Gastrocnemius medialis (tissue), 4 donors: ENCODE results near the gene JAKMIP1. TPM values are rescaled to one million over a fixed set of nuclear protein-coding genes. Genes with fewer than 3 reads are reported as not detected.

Source experiments
- ATAC-seq, 2 donors: fragments of 150-250 bp; one replicate each; pipeline ENCODE4 v1.9.1; 2016
- DNase-seq, 2 donors: peaks; one replicate each; pipeline ENCODE4 v3.0.0-alpha.2; 2019
- H3K27ac ChIP-seq, 4 donors: fragments of 200-600 bp; sonication (generic); 1 replicate in 1 of 4; 2 replicates in 3 of 4; pipeline ENCODE4 v1.5.1; 2016 to 2018; ENCODE audit warnings: mild to moderate bottlenecking in 2 of 4, moderate library complexity in 1 of 4
- H3K27me3 ChIP-seq, 3 donors: fragments of 200-600 bp; sonication (generic) in 2 of 3; 1 replicate in 1 of 3; 2 replicates in 2 of 3; pipeline versions ENCODE4 v1.5.1 to v1.6.0; 2016 to 2019; ENCODE audit warnings: mild to moderate bottlenecking in 1 of 3, moderate library complexity in 1 of 3
- H3K36me3 ChIP-seq, 2 donors: fragments of 200-600 bp; sonication (generic) in 1 of 2; one replicate each; pipeline ENCODE4 v1.5.1; 2017 to 2018
- H3K4me1 ChIP-seq, 2 donors: fragments of 200-600 bp; sonication (generic) in 1 of 2; one replicate each; pipeline ENCODE4 v1.5.1; 2016 to 2017; ENCODE audit warnings: mild to moderate bottlenecking in 2 of 2
- H3K4me3 ChIP-seq, 4 donors: fragments of 200-600 bp; sonication (generic) in 3 of 4; 1 replicate in 1 of 4; 2 replicates in 3 of 4; pipeline ENCODE4 v1.5.1; 2016 to 2019; ENCODE audit warnings: mild to moderate bottlenecking in 2 of 4
- H3K9me3 ChIP-seq, 3 donors: fragments of 200-600 bp; sonication (generic) in 2 of 3; 1 replicate in 1 of 3; 2 replicates in 2 of 3; pipeline ENCODE4 v1.5.1; 2016 to 2019
- CTCF ChIP-seq, 5 experiments: fragments of 450-650 bp in 3 of 5; fragments of 200-600 bp in 2 of 5; sonication (generic) in 2 of 5; IDR thresholded peaks in 4 of 5; conservative IDR thresholded peaks in 1 of 5; 1 replicate in 4 of 5; 2 replicates in 1 of 5; pipeline ENCODE4 v1.5.1; 2016 to 2019; ENCODE audit warnings: antibody characterized with exemption in 5 of 5, mild to moderate bottlenecking in 3 of 5, moderate library complexity in 3 of 5
- POLR2A ChIP-seq, 2 donors: fragments of 450-650 bp; IDR thresholded peaks; one replicate each; pipeline ENCODE4 v1.6.1; 2017; ENCODE audit warnings: antibody characterized with exemption in 2 of 2, mild to moderate bottlenecking in 2 of 2, moderate library complexity in 2 of 2
- in situ Hi-C, 4 donors: fragments of 200-750 bp; cut with MboI; loops; one replicate each; pipeline versions ENCODE4 v1.15.0 to v1.8.0; 2017; ENCODE audit warnings: low sequenced_read_pairs in 4 of 4
- intact Hi-C: fragments of 100-400 bp; cut with DNase I; formaldehyde crosslinking; loops from one replicate; pipeline ENCODE4 v1.15.1; 2023; ENCODE audit warnings: low total_unique reads
- total RNA-seq, 4 donors: library from RNA; depleted of rRNA; stranded (reverse); fragments of >200 nt; gene quantifications; one replicate each; pipeline versions ENCODE4 v1.1.0 to v1.2.3, GENCODE V29; 2016

The JAKMIP1 gene
- total RNA-seq, 4 donors from 2014 or later, result 0.62 TPM; not detected in 3

- TF ChIP-seq POLR2A (IDR thresholded peaks at IDR 0.05) (no peak), CTCF (IDR thresholded peaks at IDR 0.05 in 4 of 5, conservative IDR thresholded peaks at IDR 0.05 in 1 of 5) (no peak)
- Histone ChIP-seq H3K36me3 (no peaks in the 10 kb centered on the region), H3K27ac (no peak overlapping the region), H3K27me3 (peaks cover 0 to 4% (median 0%) of the 10 kb centered on the region in 3 donors), H3K4me1 (no peaks in the 10 kb centered on the region), H3K4me3 (no peak overlapping the region), H3K9me3 (no peaks in the 10 kb centered on the region)
- intact Hi-C loops (no loop called here), in situ Hi-C loops (no loop called here)
- DNase-seq, result no peak
- ATAC-seq, result no peak
Measured at GRCh38 chr4:6106156-6106555, 94.2 kb downstream of the JAKMIP1 start.

GRCh38 chr4:6105311-6105911 lies 94.9 kb downstream of the JAKMIP1 start:
- in situ Hi-C loops (no loop called here), intact Hi-C loops (no loop called here)
- Histone ChIP-seq H3K9me3 (no peaks in the 10 kb centered on the region), H3K4me1 (no peaks in the 10 kb centered on the region), H3K27ac (no peak overlapping the region), H3K36me3 (no peaks in the 10 kb centered on the region), H3K4me3 (no peak overlapping the region), H3K27me3 (peaks cover 0 to 4% (median 0%) of the 10 kb centered on the region in 3 donors)
- TF ChIP-seq POLR2A (IDR thresholded peaks at IDR 0.05) (no peak), CTCF (IDR thresholded peaks at IDR 0.05 in 4 of 5, conservative IDR thresholded peaks at IDR 0.05 in 1 of 5) (no peak)
- ATAC-seq, result no peak
- DNase-seq, result no peak

- no peak overlapping the region for H3K4me3 ChIP-seq
- intact Hi-C loops, result no loop called here
- H3K36me3 ChIP-seq, result no peaks in the 10 kb centered on the region
- in situ Hi-C loops, result no loop called here
- H3K27me3 ChIP-seq, result peaks cover 0 to 4% (median 0%) of the 10 kb centered on the region in 3 donors
- DNase-seq (no peak), ATAC-seq (no peak)
- H3K9me3 ChIP-seq, result no peaks in the 10 kb centered on the region
- no peak for TF ChIP-seq POLR2A (IDR thresholded peaks at IDR 0.05)
- TF ChIP-seq CTCF (IDR thresholded peaks at IDR 0.05 in 4 of 5, conservative IDR thresholded peaks at IDR 0.05 in 1 of 5), result no peak
- H3K27ac ChIP-seq, result no peak overlapping the region
- H3K4me1 ChIP-seq, result no peaks in the 10 kb centered on the region
Measured at GRCh38 chr4:6104541-6105130, 95.7 kb downstream of the JAKMIP1 start.

GRCh38 chr4:6097581-6097980 lies 102.8 kb downstream of the JAKMIP1 start:
- DNase-seq (no peak), ATAC-seq (no peak)
- intact Hi-C loops, result no loop called here
- H3K4me1 ChIP-seq, result no peaks in the 10 kb centered on the region
- H3K9me3 ChIP-seq, result no peaks in the 10 kb centered on the region
- in situ Hi-C loops, result no loop called here
- no peak overlapping the region for H3K27ac ChIP-seq
- TF ChIP-seq POLR2A (IDR thresholded peaks at IDR 0.05), result no peak
- no peak for TF ChIP-seq CTCF (IDR thresholded peaks at IDR 0.05 in 4 of 5, conservative IDR thresholded peaks at IDR 0.05 in 1 of 5)
- no peaks in the 10 kb centered on the region for H3K36me3 ChIP-seq
- no peaks in the 10 kb centered on the region for H3K27me3 ChIP-seq
- H3K4me3 ChIP-seq, result no peak overlapping the region
